GOT3 (cell line): ENCODE data around the gene DENND6B.

ENCODE experiments used
- DNase-seq: peaks from one replicate; lab custom pipeline; 2025; ENCODE audit warnings: mixed read lengths; lab: John Stamatoyannopoulos, UW

The DENND6B gene

DNA sequence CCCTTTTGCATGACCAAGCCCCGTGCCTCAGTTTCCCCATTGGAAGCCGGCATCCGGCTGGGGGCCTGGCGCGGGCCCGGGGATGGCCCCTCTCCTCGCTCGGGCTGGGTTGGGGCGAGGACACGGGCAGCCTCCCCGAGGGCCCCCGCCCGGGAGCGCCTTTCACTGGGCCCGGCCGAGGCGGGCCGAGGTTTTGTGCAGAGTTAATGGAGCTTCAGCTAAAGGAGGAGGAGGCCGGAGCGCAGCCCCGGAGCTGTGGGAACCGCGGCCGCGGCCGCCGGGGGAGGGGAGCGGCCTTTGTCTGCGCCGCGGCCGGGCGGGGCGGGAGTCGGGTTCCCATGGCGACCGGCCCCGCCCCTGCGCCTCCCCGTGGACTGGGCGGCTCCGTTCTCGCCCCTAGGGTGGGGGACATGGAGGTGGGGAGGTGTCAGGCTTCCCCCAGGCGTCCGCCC is 55.3 kb downstream of the DENND6B start:
- DNase-seq = no peak

- peak; percentile 21 for DNase-seq
Observed at GRCh38 chr22:50270666-50271394, 56.0 kb downstream of the DENND6B start.

DNA sequence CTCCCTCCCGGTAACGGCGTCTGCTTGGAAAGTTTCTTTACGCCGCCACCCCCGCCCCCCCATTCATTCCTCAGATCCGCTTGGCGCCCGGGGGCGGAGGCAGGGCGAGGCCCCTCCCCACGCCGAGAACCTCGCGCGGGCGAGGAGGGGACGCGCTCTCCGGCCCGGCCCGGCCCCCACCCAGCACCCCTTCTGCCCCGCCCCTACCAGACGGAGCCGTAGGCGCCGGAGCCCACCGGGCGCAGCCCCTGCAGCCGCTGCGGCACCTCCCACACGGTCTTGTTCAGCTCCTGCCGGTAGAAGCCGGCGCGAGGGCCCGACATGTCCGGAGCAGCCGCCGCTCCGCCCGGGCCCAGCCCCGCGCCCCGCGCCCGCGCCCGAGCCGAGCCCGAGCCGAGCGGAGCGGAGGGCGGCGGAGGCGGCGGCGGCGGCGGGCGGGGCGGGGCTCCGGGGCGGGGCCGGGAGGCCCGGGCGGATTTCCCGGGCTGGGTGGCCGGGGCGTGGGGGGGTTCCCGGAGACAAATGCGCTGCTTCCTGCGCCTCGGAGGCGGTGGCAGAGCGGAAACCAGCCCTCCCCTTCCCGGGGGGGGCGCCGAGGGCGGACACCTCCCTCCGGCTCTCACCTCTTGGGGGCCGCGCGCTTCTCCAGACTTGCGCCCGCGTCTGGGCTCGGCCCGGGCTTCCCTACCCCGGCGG is 56.7 kb downstream of the DENND6B start, which contains the start of gene MAPK11:
Gene MAPK11 (minus strand): TSS at position 411 of the 696 bp plus-strand sequence. CDS start 88 bp downstream, at position 323.
- DNase-seq = no peak

GRCh38 chr22:50269573-50269969 is 57.2 kb downstream of the DENND6B start:
- no peak for DNase-seq

- DNase-seq = no peak
Observed at GRCh38 chr22:50268655-50269113, 58.1 kb downstream of the DENND6B start.

DNA sequence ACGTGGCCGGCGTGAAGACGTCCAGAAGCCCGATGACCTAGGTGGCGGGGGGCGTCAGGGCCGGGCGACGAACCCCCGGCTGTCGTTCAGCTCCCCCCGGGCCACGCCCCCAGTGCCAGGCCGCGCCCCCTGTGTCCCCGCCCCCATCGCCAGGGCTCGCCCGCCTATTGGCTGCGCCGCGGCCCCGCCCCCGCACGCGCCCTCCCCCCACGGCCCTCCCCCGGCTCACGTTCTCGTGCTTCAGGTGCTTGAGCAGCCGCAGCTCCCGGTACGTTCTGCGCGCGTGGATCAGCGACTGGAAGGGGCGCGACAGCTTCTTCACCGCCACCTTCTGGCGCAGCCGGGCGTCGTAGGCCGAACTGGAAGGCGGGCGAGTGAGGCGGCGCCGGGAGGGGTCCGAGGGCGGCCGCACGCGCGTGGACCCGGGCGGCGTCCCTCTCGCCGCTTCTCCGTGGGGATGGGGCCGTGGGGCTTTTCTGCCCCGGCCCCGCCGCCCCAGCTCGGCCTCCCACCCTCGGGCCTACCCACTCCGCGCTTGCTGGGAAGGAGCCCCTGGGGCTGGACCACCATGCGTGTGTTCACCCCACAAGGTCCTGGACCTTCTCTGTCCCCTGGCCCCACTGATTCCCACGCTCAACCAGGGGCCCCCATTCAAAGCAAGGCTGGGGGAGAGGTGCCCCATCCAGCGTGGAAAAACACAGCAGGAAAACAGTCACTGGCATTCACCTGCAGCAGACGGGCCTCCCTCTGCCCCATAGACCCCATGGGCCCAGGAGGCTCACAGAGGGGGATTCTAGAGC is 59.0 kb downstream of the DENND6B start:
- DNase-seq = no peak

DNA sequence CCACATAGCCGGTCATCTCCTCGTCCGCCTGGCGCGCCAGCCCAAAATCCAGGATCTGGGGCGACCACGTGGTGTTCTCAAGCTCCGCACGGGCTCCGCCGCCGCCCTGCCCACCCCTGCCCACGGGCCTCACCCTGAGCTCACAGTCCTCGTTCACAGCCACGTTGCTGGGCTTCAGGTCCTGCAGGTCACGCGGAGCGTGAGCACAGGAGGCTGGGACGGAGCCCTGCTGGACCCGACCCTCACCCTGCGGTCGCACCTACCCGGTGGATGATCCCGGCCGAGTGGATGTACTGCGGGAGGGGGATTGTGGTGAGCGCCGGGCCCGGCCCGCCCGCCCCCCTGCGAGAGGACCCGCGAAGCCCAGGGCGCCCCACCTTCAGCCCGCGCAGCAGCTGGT is 59.8 kb downstream of the DENND6B start:
- DNase-seq = no peak

DNA sequence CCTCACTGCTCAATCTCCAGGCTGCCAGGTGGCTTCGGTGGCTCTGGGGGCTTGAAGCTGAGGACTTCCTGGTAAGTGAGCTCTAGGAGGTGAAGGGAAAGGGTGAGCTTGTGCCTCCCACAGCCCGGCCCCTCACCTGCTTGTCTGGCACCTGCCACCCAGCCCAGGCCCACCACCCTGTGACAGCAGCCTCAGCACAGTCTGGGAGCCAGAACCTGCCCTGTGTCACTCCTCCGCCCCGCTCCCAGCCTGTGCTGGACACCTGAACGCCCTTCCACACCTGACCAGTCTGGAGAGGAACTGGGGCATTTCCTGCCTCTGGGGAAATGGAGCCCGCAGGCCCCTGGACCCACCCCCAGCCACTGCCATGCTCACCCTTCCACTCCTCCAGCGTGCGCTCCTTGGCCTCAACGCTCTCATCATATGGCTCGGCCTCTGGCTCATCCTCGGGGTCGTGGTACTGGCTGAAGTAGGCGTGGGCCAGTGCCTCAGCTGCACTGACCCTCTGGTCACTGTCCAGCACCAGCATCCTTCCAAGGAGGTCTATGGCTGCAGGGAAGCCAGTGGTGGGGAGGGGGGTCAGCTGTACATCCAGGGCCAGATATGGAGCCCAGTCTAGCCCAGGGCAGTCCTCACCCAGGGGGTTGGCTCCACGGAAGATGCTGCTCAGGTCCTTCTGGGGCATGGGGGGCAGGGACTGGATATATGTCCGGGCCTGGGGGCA is 61.7 kb downstream of the DENND6B start:
- no peak for DNase-seq

DNA sequence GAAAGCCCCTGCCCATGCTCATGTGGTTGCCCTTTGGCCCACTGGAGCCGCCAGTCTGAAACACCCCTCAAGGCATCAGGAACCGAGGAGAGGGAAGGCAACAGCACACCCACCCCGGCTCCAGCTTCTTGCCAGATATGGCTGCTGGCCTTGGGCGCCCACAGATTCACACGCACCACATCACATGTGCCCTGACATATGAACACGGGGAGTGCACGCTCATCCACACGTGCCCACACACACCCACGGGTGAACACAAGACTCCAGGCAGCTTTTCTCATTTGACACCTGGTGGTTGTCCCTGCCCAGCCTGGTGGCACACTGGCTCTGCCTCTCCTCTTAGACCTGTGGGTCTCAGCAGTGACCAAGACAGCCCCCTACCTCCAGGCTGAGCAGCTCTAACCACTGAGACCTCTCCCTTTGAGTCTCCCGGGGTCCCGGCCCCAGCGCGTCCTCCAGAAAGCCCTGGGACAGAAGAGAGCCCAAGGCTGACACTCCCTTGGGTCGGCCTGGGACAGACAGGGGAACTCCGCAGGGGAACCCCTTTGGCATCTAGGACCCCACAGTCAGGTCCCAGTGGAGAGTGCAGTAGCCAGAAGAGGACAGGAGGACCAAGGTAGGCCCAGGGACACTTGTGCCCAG is 62.6 kb downstream of the DENND6B start:
- DNase-seq = no peak

- no peak for DNase-seq
Observed at GRCh38 chr22:50262973-50263617, 63.7 kb downstream of the DENND6B start.

DNA sequence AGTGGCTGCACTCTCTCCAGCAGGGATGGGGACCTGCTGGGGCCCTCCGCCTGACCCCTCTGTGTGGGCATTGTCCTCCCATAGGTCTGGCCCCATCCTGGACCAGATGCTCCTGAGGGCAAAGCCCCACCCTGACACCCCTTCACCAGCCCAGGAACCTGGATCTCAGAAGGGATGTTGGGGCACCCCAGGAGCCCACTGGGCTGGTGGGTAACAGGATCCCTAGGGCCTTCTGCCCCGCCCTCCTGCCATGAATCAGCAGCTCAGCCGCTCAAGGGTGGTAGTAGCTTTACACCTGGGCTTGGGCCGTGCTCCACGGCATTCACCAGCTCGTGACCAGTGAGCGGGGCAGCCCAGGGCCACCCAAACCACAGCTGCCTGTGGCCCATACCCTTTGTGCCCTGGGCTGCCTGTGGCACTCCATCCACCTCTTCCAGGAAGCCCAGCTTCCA is 64.3 kb downstream of the DENND6B start:
- DNase-seq = no peak

GRCh38 chr22:50261615-50262459 is 65.0 kb downstream of the DENND6B start, which contains the start of gene MAPK12:
MAPK12 (minus strand) TSS chr22:50261683; CDS start chr22:50261509, 174 bp downstream.
- DNase-seq = no peak

GRCh38 chr22:50260801-50261614 is 65.8 kb downstream of the DENND6B start:
- DNase-seq = no peak

GRCh38 chr22:50260434-50260800 is 66.4 kb downstream of the DENND6B start:
- no peak for DNase-seq

- DNase-seq = no peak
Observed at GRCh38 chr22:50259302-50259701, 67.5 kb downstream of the DENND6B start.
